Left renal cortex interstitium (tissue), 4 donors: Measurements from ENCODE around the gene MSL2. TPM values are rescaled to one million over a fixed set of nuclear protein-coding genes. Genes with fewer than 3 reads are reported as not detected.
A peak's percentile ranks its signal among the peaks of the same experiment; 100 is the strongest.
"Not testable (repeated sequence)": the region's sequence is repeated elsewhere in the genome, so short reads cannot be mapped to it uniquely, and the experiment has no call there.

ENCODE experiments used
- DNase-seq, 4 donors: peaks; one replicate each; pipeline ENCODE4 v3.0.0-alpha.2; 2013; ENCODE audit warnings: low read depth in 4 of 4, low spot score in 2 of 4, missing footprints in 1 of 4
- polyA plus RNA-seq, 4 donors: library from polyadenylated mRNA; unstranded; fragments of 120-200 nt; gene quantifications; one replicate each; pipeline ENCODE4 v1.2.1, GENCODE V29; 2013; ENCODE audit not compliant: insufficient read length in 4 of 4

MSL2 gene
- polyA plus RNA-seq, 4 donors = 42.1 to 53.4 (median 48.9) TPM

GRCh38 chr3:136149667-136150066 is 46.5 kb downstream of the MSL2 start:
- DNase-seq = no peak

- DNase-seq = no peak
Measured at GRCh38 chr3:136146981-136147729, 49.0 kb downstream of the MSL2 start.

DNA sequence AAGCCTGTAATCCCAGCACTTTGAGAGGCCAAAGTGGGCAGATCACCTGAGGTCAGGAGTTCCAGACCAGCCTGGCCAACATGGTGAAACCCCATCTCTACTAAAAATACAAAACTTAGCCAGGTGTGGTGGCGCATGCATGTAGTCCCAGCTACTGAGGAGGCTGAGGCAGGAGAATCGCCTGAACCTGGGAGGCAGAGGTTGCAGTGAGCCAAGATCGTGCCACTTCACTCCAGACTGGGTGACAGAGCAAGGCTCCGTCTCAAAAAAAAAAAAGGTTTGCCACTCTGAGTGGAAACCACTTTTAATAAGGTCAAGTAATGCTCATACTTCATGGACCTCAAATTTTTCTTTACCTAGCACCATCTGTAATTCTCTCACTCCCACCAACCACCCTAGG is 51.7 kb downstream of the MSL2 start:
- not testable (repeated sequence) for DNase-seq

- no peak for DNase-seq
Measured at GRCh38 chr3:136142592-136142991, 53.5 kb downstream of the MSL2 start.

GRCh38 chr3:136141891-136142290 is 54.2 kb downstream of the MSL2 start:
- DNase-seq = no peak

DNA sequence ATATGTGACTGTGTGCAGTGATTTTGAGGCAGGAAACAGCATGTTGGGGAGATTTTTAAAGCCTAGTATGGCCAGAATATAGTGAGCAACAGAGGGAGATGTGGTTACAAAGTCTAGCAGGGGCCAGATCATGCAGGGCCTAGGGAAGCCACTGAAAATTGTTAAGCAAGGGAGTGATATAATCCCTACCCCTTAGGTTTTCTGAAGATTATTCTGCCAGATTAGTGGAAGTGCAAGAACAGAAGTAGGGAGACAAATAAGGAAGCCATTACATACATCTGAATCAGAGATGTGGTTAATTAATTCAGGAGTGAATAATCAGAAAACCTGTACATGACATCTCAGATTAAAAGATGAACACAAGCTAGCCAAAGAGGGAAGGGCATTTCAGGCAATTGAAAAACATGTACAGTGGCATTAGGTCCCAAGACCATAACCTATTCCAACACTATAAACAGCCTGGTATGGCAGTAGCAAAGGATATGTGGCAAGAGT is 54.8 kb downstream of the MSL2 start:
- DNase-seq = no peak

GRCh38 chr3:136136454-136136853 is 59.7 kb downstream of the MSL2 start:
- no peak for DNase-seq

DNA sequence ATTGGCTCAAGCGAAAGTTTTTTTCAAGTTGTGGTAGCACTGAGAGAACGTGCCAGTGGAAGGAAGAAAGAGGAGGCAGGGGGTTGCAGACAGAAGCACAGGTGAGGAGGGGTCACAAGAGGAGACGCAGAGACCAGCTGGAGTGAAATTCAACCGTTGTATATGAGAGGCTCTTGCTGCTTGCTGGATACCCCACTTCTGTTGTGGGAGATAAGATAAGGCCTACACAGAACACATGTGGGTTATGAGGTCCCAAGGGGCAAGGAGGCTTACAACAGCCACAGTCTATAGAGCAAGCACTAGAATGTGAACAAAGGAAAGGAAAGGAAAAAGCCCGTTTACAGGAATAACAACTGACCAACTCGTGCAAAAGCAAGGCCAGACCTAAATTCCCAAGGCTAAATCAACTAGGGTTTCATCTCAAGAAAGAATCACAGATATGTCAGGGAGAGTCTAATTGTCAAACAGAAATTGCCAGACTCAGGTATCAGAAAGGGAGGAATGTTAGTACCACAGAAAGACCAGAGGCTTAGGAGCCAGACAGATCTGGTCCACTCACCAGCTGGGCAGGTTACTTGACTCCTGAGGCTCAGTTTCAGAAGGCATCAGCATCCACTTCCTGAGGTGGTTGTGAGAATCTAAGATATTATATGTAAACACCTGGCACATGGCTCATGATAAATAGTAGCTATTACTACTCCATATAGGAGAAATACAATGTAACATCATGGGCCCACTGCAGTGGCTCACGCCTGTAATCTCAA is 60.9 kb downstream of the MSL2 start:
- DNase-seq = no peak

DNA sequence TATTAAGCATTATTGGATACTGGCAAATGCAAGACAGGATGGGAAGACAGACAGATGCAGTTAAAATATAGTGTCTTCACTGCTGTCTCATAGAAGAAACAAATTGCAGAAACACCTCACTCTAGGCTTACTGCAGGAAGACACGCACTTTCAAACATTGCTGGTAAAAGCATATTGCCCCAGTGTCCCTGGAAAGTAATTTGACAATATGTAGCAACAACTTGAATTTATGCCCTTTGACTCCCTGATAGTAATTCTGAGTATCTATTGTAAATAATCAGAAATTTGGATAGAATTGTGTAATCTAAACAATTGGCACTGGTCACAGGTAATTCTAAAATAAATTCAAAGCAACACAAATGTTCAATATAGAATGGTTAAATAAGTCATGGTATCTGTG is 62.0 kb downstream of the MSL2 start:
- no peak for DNase-seq

DNA sequence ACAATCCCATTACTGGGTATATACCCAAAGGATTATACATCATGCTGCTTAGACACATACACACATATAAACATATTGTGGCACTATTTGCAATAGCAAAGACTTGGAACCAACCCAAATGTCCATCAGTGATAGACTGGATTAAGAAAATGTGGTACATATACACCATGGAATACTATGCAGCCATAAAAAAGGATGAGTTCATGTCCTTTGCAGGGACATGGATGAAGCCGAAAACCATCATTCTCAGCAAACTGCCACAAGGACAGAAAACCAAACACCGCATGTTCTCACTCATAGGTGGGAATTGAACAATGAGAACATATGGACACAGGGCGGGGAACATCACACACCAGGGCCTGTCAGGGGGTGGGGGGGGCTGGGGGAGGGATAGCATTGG is 64.5 kb downstream of the MSL2 start:
- DNase-seq = not testable (repeated sequence)

DNA sequence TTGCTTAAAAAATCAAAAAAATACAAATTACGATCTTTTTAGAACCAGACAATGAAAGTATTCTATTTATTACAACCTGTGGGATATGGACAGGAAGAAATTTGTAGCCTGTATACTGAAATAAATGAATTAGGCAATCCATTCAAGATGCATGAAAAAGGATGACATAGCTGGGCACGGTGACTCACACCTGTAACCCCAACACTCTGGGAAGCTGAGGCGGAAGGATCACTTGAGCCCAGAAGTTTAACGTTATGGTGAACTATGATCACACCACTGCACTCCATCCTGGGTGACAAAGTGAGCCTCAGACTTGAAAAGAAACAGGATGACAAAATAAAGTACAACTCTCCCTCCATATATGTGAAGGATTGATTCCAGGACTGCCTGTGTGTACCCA is 74.1 kb downstream of the MSL2 start:
- DNase-seq = no peak

DNA sequence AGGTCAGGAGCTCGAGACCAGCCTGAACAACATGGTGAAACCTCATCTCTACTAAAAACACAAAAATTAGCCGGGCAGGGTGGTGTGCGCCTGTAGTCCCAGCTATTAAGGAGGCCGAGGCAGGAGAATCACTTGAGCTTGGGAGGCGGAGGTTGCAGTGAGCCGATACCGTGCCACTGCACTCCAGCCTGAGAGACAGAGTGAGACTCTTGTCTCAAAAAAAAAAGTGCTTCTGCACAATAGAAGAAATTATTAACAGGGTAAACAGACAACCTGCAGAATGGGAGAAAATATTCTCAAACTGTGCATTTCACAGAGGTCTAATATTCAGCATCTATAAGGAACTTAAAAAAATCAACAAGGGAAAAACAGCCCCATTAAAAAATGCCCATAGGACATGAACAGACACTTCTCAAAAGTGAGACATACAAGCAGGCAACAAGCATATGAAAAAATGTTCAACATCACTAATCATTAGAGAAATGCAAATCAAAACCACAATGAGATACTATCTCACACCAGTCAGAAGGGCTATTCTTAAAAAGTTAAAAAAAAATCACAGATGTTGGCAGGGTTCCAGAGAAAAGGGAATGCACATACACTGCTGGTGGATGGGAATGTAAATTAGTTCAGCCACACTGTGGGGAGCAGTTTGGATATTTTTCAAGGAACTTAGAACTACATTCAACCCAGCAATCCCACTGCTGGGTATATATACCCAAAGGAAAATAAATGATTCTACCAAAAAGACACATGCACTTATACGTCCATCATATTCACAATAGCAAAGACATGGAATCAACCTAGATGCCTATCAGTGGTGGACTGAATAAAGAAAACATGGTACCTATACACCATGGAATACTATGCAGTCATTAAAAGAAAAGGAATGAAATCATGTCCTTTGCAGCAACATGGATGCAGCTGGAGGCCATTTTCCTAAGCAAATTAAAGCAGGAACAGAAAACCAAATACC is 75.5 kb downstream of the MSL2 start:
- peak in 2 of 4 donors; percentile 8 to 13 for DNase-seq

- DNase-seq = not testable (repeated sequence)
Measured at GRCh38 chr3:136119783-136120182, 76.4 kb downstream of the MSL2 start.

- not testable (repeated sequence) for DNase-seq
Measured at GRCh38 chr3:136119332-136119731, 76.8 kb downstream of the MSL2 start.

DNA sequence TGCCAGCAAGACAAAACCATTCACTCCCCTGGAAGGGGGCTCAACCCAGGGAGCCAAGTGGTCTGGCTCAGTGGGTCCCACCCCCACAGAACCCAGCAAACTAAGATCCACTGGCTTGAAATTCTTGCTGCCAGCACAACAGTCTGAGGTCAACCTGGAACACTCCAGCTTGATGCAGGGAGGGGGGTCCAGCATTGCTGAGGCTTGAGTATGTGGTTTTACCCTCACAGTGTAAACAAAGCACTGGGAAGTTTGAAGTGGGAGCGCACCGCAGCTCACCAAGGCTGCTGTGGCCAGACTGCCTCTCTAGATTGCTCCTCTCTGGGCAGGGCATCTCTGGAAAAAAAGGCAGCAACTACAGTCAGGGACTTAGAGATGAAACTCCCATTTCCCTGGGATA is 81.7 kb downstream of the MSL2 start:
- no peak for DNase-seq

GRCh38 chr3:136110481-136110880 is 85.7 kb downstream of the MSL2 start:
- no peak for DNase-seq

GRCh38 chr3:136109499-136109898 is 86.6 kb downstream of the MSL2 start:
- no peak for DNase-seq

DNA sequence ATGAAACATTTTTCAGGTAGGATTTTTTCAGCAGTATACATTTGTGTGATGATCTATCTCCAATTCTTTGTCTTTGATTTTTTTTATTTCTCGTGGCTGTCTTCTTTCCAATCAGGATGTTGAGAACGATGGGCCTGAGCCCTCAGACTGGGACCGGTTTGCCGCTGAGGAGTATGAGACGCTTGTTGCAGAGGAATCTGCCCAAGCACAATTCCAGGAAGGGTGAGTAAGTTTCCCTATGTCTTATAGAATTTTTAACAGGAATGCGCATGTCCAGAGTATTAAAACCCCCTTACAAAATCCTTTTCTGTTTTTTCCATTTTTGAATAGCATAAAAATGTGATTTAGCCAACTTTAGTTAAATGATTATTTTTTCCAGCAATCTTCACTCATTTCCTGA is 90.0 kb downstream of the MSL2 start:
- DNase-seq = no peak

GRCh38 chr3:136105044-136105443 is 91.1 kb downstream of the MSL2 start:
- no peak for DNase-seq
